Adrenal gland (tissue), 5 donors: ENCODE results near the gene SLC7A9.

Source experiments
- CTCF ChIP-seq, 6 experiments: fragments of 450-650 bp in 4 of 6; fragments of 200-600 bp in 2 of 6; sonication (generic) in 1 of 6; IDR thresholded peaks; 1 replicate in 5 of 6; 2 replicates in 1 of 6; pipeline versions ENCODE4 v1.5.1 to v1.8.0; 2016 to 2021; ENCODE audit warnings: antibody characterized with exemption in 6 of 6, mild to moderate bottlenecking in 2 of 6, moderate library complexity in 1 of 6
- POLR2A ChIP-seq, 2 donors: fragments of 450-650 bp; IDR thresholded peaks; one replicate each; pipeline ENCODE4 v1.6.1; 2017; ENCODE audit warnings: antibody characterized with exemption in 2 of 2, mild to moderate bottlenecking in 2 of 2, moderate library complexity in 1 of 2
- donor health status: DM: no; HTN: no; CAD: no.

- TF ChIP-seq CTCF (IDR thresholded peaks at IDR 0.05) (no peak), POLR2A (IDR thresholded peaks at IDR 0.05) (no peak)
Measured at GRCh38 chr19:32812571-32812970, 57.0 kb downstream of the SLC7A9 start.
